Measurements from ENCODE around the gene ZNF77. TPM values are rescaled to one million over a fixed set of nuclear protein-coding genes. Genes with fewer than 3 reads are reported as not detected.
A peak's percentile ranks its signal among the peaks of the same experiment; 100 is the strongest.

ZNF77 gene
- total and polyA plus RNA-seq, 12 donors = 1.0 to 2.9 (median 2.3) TPM

DNA sequence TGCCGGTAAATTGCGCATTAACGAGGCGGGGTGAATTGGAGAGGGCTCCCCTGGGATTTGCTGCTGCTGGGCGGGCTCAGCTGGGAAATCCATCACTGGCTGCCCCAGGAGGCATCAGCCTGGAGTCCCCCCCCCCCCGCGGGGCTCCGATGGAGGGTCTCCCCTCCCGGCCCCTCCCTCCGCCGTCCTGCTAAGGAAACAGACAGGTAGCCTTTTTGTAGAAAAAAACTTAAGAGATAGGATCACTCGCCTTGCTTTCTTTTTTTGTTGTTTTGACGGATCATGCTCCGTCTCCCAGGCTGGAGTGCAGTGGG lies 39.4 kb upstream of the ZNF77 start:
- no peaks in the 10 kb centered on the region for H3K9me3 ChIP-seq
- DNase-seq (no peak), ATAC-seq (no peak)
- 1 to 2% methylated on average over 14 of the region's 14 CpGs for WGBS, 2 donors
- H3K4me1 ChIP-seq = peaks cover 14 to 33% (median 24%) of the 10 kb centered on the region in 9 donors
- H3K27me3 ChIP-seq = peaks cover 0 to 18% (median 0%) of the 10 kb centered on the region in 7 donors
- TF ChIP-seq, protein P1, sequence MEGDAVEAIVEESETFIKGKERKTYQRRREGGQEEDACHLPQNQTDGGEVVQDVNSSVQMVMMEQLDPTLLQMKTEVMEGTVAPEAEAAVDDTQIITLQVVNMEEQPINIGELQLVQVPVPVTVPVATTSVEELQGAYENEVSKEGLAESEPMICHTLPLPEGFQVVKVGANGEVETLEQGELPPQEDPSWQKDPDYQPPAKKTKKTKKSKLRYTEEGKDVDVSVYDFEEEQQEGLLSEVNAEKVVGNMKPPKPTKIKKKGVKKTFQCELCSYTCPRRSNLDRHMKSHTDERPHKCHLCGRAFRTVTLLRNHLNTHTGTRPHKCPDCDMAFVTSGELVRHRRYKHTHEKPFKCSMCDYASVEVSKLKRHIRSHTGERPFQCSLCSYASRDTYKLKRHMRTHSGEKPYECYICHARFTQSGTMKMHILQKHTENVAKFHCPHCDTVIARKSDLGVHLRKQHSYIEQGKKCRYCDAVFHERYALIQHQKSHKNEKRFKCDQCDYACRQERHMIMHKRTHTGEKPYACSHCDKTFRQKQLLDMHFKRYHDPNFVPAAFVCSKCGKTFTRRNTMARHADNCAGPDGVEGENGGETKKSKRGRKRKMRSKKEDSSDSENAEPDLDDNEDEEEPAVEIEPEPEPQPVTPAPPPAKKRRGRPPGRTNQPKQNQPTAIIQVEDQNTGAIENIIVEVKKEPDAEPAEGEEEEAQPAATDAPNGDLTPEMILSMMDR (IDR thresholded peaks at IDR 0.05) = no peak
- intact Hi-C loops (cut with DNase I) = loop anchor here in 4 of 10 donors (5.0 to 10.0 kb wide), 3 partner anchors 48 to 53 kb away; no protein-coding TSS in a partner anchor
- no peaks in the 10 kb centered on the region for H3K36me3 ChIP-seq
- peak overlapping the region in 8 of 10 donors; percentile 65 to 89 (median 76) for H3K27ac ChIP-seq
- H3K4me3 ChIP-seq = peak overlapping the region in 9 of 10 donors; percentile 17 to 54 (median 40)

DNA sequence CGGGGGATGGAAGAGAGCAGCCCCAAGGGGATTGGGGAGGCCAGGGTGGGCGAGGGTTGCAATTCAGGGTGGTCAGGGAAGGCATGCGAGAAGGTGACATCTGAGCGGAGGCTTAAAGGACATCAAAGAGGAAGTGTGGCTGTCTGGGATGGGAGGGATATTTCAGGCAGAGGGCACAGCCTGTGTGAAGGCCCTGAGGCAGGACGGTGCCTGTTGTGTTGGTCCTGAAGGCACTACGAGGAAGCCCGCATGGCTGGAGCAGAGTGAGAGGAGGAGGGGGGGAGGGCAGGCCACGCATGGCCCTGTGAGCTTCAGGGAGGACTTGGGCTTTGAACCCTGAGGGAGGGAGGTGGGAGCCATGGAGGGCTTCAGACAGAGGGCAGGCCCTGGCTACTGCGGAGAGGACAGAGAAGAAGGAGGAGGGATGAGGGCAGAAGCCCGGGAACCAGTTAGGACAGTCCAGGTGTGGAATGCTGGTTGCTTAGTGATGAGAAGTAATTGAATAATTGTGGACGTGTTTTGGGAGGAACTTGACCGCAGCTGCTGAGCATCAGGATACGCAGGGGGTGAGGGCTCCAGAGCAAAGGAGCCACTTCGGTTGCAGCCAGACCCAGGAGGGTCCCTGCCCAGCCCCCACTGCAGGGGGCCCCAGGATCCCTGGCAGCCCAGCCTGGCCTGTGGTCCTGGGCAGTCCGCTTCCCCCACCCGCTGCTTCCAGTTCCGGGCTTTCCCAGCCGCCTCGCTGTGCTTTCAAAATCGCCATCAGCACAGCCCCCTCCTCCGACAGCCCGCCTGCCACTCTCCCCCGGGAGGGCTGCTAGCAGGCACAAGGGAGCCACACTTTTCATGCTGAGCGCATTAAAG lies 38.8 kb upstream of the ZNF77 start:
- Histone ChIP-seq H3K36me3 (no peaks in the 10 kb centered on the region), H3K27ac (peak overlapping the region; percentile 62 to 89 (median 72)), H3K4me3 (peak overlapping the region in 9 of 10 donors; percentile 17 to 54 (median 40)), H3K27me3 (peaks cover 0 to 18% (median 0%) of the 10 kb centered on the region in 7 donors), H3K9me3 (no peaks in the 10 kb centered on the region), H3K4me1 (peaks cover 14 to 33% (median 24%) of the 10 kb centered on the region in 9 donors)
- peak; percentile 75 for DNase-seq
- 6 to 9% methylated on average over 24 of the region's 24 CpGs for WGBS, 2 donors
- TF ChIP-seq, protein P1 (IDR thresholded peaks at IDR 0.05) = no peak
- ATAC-seq = peak; percentile 56 to 79 (median 66)
- intact Hi-C loops (cut with DNase I) = loop anchor here in 5 of 10 donors (2.0 to 10.0 kb wide), 4 partner anchors 45 to 54 kb away; partner anchors contain the start of gene TLE2 (in 1 of the 5)

DNA sequence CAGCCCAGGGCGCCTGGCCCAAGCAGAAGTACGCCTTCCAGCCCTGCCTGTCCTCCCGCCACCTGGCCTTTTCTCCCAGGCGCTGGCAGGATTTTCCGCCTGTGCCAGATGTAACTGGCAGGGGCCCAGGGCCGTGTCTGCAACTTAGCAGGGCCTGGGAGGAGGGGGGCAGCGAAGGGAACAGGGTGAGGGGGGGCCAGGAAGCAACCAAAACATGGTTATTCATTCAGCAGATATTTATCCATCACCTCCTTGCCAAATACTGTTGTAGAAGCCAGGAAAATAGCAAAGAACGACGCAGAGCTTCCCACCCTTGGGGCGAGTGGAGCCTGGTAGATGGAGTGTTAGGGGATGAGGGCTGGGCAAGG lies 38.2 kb upstream of the ZNF77 start:
- H3K36me3 ChIP-seq = no peaks in the 10 kb centered on the region
- WGBS, 2 donors = 0 to 2% methylated on average over 10 of the region's 10 CpGs
- H3K27ac ChIP-seq = peak overlapping the region; percentile 62 to 89 (median 72)
- no peaks in the 10 kb centered on the region for H3K9me3 ChIP-seq
- intact Hi-C loops (cut with DNase I) = loop anchor here in 5 of 10 donors (2.0 to 10.0 kb wide), 4 partner anchors 46 to 54 kb away; partner anchors contain the start of gene TLE2 (in 1 of the 5)
- peaks cover 14 to 33% (median 24%) of the 10 kb centered on the region in 9 donors for H3K4me1 ChIP-seq
- H3K4me3 ChIP-seq = peak overlapping the region in 1 of 10 donors; percentile 42
- H3K27me3 ChIP-seq = peaks cover 0 to 18% (median 0%) of the 10 kb centered on the region in 7 donors
- DNase-seq (peak; percentile 81 to 91), ATAC-seq (peak; percentile 76 to 89 (median 86))
- TF ChIP-seq, protein P1 (IDR thresholded peaks at IDR 0.05) = no peak

DNA sequence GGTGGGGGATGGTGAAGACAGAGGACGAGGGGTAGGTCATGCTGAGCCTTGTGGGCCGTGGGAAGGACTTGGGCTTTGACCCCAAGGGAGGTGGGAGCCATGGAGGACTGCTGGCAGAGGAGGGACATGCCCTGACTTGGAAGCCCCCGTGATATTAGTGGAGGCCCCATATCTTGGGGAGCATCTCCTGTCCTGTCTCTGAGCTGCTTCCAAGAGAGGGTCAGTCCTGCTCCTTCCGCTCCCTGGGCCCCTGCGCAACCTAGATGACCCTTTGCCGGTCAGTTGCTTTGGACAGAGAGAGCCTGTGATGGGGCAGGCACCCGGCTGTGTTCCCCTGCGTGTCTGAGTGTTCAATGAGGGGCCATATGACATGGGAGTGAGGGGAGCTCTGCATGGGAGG lies 37.8 kb upstream of the ZNF77 start:
- no peaks in the 10 kb centered on the region for H3K9me3 ChIP-seq
- intact Hi-C loops (cut with DNase I) = loop anchor here in 5 of 10 donors (2.0 to 10.0 kb wide), 4 partner anchors 46 to 55 kb away; partner anchors contain the start of gene TLE2 (in 1 of the 5)
- peak overlapping the region in 1 of 10 donors; percentile 42 for H3K4me3 ChIP-seq
- H3K4me1 ChIP-seq = peaks cover 16 to 37% (median 28%) of the 10 kb centered on the region in 9 donors
- H3K27me3 ChIP-seq = peaks cover 0 to 18% (median 0%) of the 10 kb centered on the region in 7 donors
- 12 to 26% methylated on average over 8 of the region's 8 CpGs for WGBS, 2 donors
- TF ChIP-seq, protein P1 (IDR thresholded peaks at IDR 0.05) = no peak
- ATAC-seq (peak in 3 of 8 donors; percentile 0 to 24 (median 3)), DNase-seq (no peak)
- H3K27ac ChIP-seq = peak overlapping the region in 9 of 10 donors; percentile 62 to 89 (median 74)
- no peaks in the 10 kb centered on the region for H3K36me3 ChIP-seq

Data from heart right ventricle (tissue), 16 donors.